ENCODE data around the gene ETV4. TPM values are rescaled to one million over a fixed set of nuclear protein-coding genes. Genes with fewer than 3 reads are reported as not detected.

ETV4 gene
- polyA plus RNA-seq, 1 of the 3 experiments (the other 2 are of a cell fraction), result 33.2 TPM

- TF ChIP-seq CTCF (IDR thresholded peaks at IDR 0.05), result no peak
- TF ChIP-seq FOSL2 (IDR thresholded peaks at IDR 0.05; ENCODE audit: borderline replicate concordance, low read depth), result peak; percentile 88
- TF ChIP-seq TEAD4 (IDR thresholded peaks at IDR 0.05; ENCODE audit: borderline replicate concordance, insufficient read depth), result peak; percentile 66; the same call in 1 of the 2 replicates
- 0 out of 4 replicates have a peak, but pooled peaks of 1 of the 2 experiments have one; percentile 44 for TF ChIP-seq EP300 (IDR thresholded peaks at IDR 0.05; ENCODE audit: borderline replicate concordance in 1 of 2, low read depth in 1 of 2, low read length in 1 of 2)
- TF ChIP-seq RAD21 (IDR thresholded peaks at IDR 0.05; ENCODE audit: low read length), result no peak
- TF ChIP-seq, protein P1, sequence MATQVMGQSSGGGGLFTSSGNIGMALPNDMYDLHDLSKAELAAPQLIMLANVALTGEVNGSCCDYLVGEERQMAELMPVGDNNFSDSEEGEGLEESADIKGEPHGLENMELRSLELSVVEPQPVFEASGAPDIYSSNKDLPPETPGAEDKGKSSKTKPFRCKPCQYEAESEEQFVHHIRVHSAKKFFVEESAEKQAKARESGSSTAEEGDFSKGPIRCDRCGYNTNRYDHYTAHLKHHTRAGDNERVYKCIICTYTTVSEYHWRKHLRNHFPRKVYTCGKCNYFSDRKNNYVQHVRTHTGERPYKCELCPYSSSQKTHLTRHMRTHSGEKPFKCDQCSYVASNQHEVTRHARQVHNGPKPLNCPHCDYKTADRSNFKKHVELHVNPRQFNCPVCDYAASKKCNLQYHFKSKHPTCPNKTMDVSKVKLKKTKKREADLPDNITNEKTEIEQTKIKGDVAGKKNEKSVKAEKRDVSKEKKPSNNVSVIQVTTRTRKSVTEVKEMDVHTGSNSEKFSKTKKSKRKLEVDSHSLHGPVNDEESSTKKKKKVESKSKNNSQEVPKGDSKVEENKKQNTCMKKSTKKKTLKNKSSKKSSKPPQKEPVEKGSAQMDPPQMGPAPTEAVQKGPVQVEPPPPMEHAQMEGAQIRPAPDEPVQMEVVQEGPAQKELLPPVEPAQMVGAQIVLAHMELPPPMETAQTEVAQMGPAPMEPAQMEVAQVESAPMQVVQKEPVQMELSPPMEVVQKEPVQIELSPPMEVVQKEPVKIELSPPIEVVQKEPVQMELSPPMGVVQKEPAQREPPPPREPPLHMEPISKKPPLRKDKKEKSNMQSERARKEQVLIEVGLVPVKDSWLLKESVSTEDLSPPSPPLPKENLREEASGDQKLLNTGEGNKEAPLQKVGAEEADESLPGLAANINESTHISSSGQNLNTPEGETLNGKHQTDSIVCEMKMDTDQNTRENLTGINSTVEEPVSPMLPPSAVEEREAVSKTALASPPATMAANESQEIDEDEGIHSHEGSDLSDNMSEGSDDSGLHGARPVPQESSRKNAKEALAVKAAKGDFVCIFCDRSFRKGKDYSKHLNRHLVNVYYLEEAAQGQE (IDR thresholded peaks at IDR 0.05; ENCODE audit: low read depth, low read length), result no peak
- no peak for TF ChIP-seq POLR2AphosphoS5 (IDR thresholded peaks at IDR 0.05; ENCODE audit: low read depth, low read length)
- no peak for TF ChIP-seq CHD2 (IDR thresholded peaks at IDR 0.05; ENCODE audit: low read length, partially characterized antibody)
- no peak for TF ChIP-seq ZBTB33 (IDR thresholded peaks at IDR 0.05; ENCODE audit: borderline replicate concordance, low read depth)
- TF ChIP-seq RFX5 (IDR thresholded peaks at IDR 0.05; ENCODE audit: low read length), result no peak
- TF ChIP-seq RXRA (IDR thresholded peaks at IDR 0.05; ENCODE audit: borderline replicate concordance, low read depth), result no peak
These were observed 33.5 kb upstream of the ETV4 start (continued) for GRCh38 chr17:43579566-43580140.
